Parathyroid adenoma (tissue), 2 donors: ENCODE results near the gene N4BP2L1.
A peak's percentile ranks its signal among the peaks of the same experiment; 100 is the strongest.
"Not testable (repeated sequence)": the region's sequence is repeated elsewhere in the genome, so short reads cannot be mapped to it uniquely, and the experiment has no call there.

Source experiments
- H2AFZ ChIP-seq: fragments of 300-600 bp; sonication (generic); one replicate; pipeline ENCODE4 v1.7.0; 2017; ENCODE audit warnings: antibody characterized with exemption, mild to moderate bottlenecking
- H3K27ac ChIP-seq: fragments of 300-600 bp; sonication (generic); one replicate; pipeline ENCODE4 v1.7.0; 2017
- H3K27me3 ChIP-seq: fragments of 300-600 bp; sonication (generic); one replicate; pipeline ENCODE4 v1.7.0; 2017; ENCODE audit warnings: low read length; ENCODE audit not compliant: control insufficient read depth, insufficient read depth
- H3K36me3 ChIP-seq: fragments of 300-600 bp; sonication (generic); one replicate; pipeline ENCODE4 v1.7.0; 2017; ENCODE audit warnings: low read length; ENCODE audit not compliant: control insufficient read depth, insufficient read depth
- H3K4me1 ChIP-seq: fragments of 300-600 bp; sonication (generic); one replicate; pipeline ENCODE4 v1.7.0; 2017; ENCODE audit warnings: control low read depth
- H3K4me2 ChIP-seq: fragments of 300-600 bp; sonication (generic); one replicate; pipeline ENCODE4 v1.7.0; 2017; ENCODE audit warnings: low read length
- H3K4me3 ChIP-seq: fragments of 300-600 bp; sonication (generic); one replicate; pipeline ENCODE4 v1.7.0; 2017; ENCODE audit warnings: low read depth, low read length
- H3K79me2 ChIP-seq: fragments of 300-600 bp; sonication (generic); one replicate; pipeline ENCODE4 v1.7.0; 2017; ENCODE audit warnings: control low read depth
- H3K9ac ChIP-seq: fragments of 300-600 bp; sonication (generic); one replicate; pipeline ENCODE4 v1.7.0; 2017; ENCODE audit warnings: mild to moderate bottlenecking
- H3K9me3 ChIP-seq: fragments of 300-600 bp; sonication (generic); one replicate; pipeline ENCODE4 v1.7.0; 2017; ENCODE audit warnings: low read length; ENCODE audit not compliant: control insufficient read depth
- CTCF ChIP-seq: fragments of 300-600 bp; sonication (generic); IDR thresholded peaks from one replicate; pipeline ENCODE4 v1.7.0; 2017; ENCODE audit warnings: antibody characterized with exemption, mild to moderate bottlenecking
- donor health status: primary hyperparathyroidism.

Gene N4BP2L1

GRCh38 chr13:32381539-32381938 is 46.4 kb downstream of the N4BP2L1 start:
- H3K27me3 ChIP-seq, result no peaks in the 10 kb centered on the region
- H3K9ac ChIP-seq, result no peak overlapping the region
- no peaks in the 10 kb centered on the region for H3K4me1 ChIP-seq
- H3K79me2 ChIP-seq, result no peaks in the 10 kb centered on the region
- no peak overlapping the region for H3K4me2 ChIP-seq
- H3K4me3 ChIP-seq, result no peak overlapping the region
- H3K36me3 ChIP-seq, result no peaks in the 10 kb centered on the region
- H3K27ac ChIP-seq, result no peak overlapping the region
- H3K9me3 ChIP-seq, result no peaks in the 10 kb centered on the region
- no peak overlapping the region for H2AFZ ChIP-seq
- peak; percentile 33 for TF ChIP-seq CTCF

GRCh38 chr13:32378012-32378411 is 49.9 kb downstream of the N4BP2L1 start:
- Histone ChIP-seq H3K9me3 (no peaks in the 10 kb centered on the region), H2AFZ (no peak overlapping the region), H3K36me3 (no peaks in the 10 kb centered on the region), H3K4me1 (no peaks in the 10 kb centered on the region), H3K9ac (no peak overlapping the region), H3K4me3 (no peak overlapping the region), H3K4me2 (no peak overlapping the region), H3K27me3 (no peaks in the 10 kb centered on the region), H3K27ac (no peak overlapping the region), H3K79me2 (no peaks in the 10 kb centered on the region)
- no peak for TF ChIP-seq CTCF

- no peak overlapping the region for H3K9ac ChIP-seq
- no peaks in the 10 kb centered on the region for H3K79me2 ChIP-seq
- H3K4me2 ChIP-seq, result no peak overlapping the region
- no peak overlapping the region for H3K27ac ChIP-seq
- TF ChIP-seq CTCF, result no peak
- H2AFZ ChIP-seq, result no peak overlapping the region
- H3K9me3 ChIP-seq, result no peaks in the 10 kb centered on the region
- H3K27me3 ChIP-seq, result no peaks in the 10 kb centered on the region
- no peaks in the 10 kb centered on the region for H3K4me1 ChIP-seq
- no peaks in the 10 kb centered on the region for H3K36me3 ChIP-seq
- H3K4me3 ChIP-seq, result no peak overlapping the region
Measured at GRCh38 chr13:32376642-32377415, 51.1 kb downstream of the N4BP2L1 start.

- Histone ChIP-seq H3K27ac (no peak overlapping the region), H3K9me3 (no peaks in the 10 kb centered on the region), H3K4me1 (no peaks in the 10 kb centered on the region), H3K4me3 (no peak overlapping the region), H3K36me3 (no peaks in the 10 kb centered on the region), H3K4me2 (no peak overlapping the region), H3K27me3 (no peaks in the 10 kb centered on the region), H3K9ac (no peak overlapping the region), H2AFZ (no peak overlapping the region), H3K79me2 (no peaks in the 10 kb centered on the region)
- TF ChIP-seq CTCF, result no peak
Measured at GRCh38 chr13:32370805-32371204, 57.1 kb downstream of the N4BP2L1 start.

GRCh38 chr13:32362574-32362973 is 65.4 kb downstream of the N4BP2L1 start:
- Histone ChIP-seq H3K79me2 (no peaks in the 10 kb centered on the region), H3K4me2 (no peak overlapping the region), H3K9me3 (no peaks in the 10 kb centered on the region), H3K27ac (no peak overlapping the region), H3K9ac (no peak overlapping the region), H3K4me1 (no peaks in the 10 kb centered on the region), H3K27me3 (no peaks in the 10 kb centered on the region), H2AFZ (no peak overlapping the region), H3K36me3 (no peaks in the 10 kb centered on the region), H3K4me3 (no peak overlapping the region)
- no peak for TF ChIP-seq CTCF

GRCh38 chr13:32355935-32356334 is 72.0 kb downstream of the N4BP2L1 start:
- not testable (repeated sequence) for H2AFZ ChIP-seq, H3K4me1 ChIP-seq, H3K9ac ChIP-seq, H3K9me3 ChIP-seq, H3K4me3 ChIP-seq, H3K79me2 ChIP-seq, H3K4me2 ChIP-seq, H3K27ac ChIP-seq, H3K27me3 ChIP-seq, H3K36me3 ChIP-seq
